Measurements from ENCODE around the gene HLA-DMB. TPM values are rescaled to one million over a fixed set of nuclear protein-coding genes. Genes with fewer than 3 reads are reported as not detected.

HLA-DMB gene
- total RNA-seq, 1 donor from 2014 or later, result not detected

DNA sequence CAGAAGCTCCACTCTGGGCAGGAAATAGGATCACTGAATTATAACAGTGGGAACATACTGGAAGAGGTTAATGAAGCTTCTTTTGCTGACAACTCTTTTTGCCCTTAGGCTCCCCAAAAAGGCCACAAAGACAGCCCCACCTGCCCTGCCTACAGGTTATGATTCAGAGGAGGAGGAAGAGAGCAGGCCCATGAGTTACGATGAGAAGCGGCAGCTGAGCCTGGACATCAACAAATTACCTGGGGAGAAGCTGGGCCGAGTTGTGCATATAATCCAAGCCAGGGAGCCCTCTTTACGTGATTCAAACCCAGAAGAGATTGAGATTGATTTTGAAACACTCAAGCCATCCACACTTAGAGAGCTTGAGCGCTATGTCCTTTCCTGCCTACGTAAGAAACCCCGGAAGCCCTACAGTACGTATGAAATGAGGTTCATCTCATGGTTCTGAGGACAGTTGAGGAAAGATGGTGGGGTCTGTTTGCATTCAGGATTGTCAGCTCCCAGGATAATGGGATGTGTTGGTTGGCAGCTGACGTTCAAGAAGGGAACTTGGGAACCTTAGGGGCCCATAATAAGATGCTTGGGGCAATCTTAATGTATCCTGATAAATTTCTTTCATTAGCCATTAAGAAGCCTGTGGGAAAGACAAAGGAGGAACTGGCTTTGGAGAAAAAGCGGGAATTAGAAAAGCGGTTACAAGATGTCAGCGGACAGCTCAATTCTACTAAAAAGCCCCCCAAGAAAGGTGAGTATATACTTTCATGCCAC lies 39.1 kb upstream of the HLA-DMB start:
- no peak overlapping the region for H3K27ac Mint-ChIP-seq (ENCODE audit: unreplicated experiment)

DNA sequence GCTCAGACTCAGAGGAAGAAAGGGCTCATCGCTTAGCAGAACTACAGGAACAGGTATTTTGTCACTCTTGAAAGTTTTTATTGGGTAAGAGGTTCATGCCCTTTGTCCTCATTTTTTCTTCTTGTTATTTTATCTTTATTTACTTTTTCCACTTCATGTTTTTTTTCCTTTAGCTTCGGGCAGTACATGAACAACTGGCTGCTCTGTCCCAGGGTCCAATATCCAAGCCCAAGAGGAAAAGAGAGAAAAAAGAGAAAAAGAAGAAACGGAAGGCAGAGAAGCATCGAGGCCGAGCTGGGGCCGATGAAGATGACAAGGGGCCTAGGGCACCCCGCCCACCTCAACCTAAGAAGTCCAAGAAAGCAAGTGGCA lies 37.1 kb upstream of the HLA-DMB start:
- no peak overlapping the region for H3K4me3 Mint-ChIP-seq (ENCODE audit: unreplicated experiment)

More for the DNA sequence above, 39.1 kb upstream of the HLA-DMB start:
- Mint-ChIP-seq H3K4me3 (ENCODE audit: unreplicated experiment) (no peak overlapping the region), H3K9me3 (ENCODE audit: unreplicated experiment) (no peaks in the 10 kb centered on the region), H3K27me3 (ENCODE audit: unreplicated experiment) (no peaks in the 10 kb centered on the region), H3K36me3 (ENCODE audit: unreplicated experiment) (peaks cover 65% of the 10 kb centered on the region), H3K4me1 (ENCODE audit: unreplicated experiment) (peaks cover 39% of the 10 kb centered on the region)
- TF ChIP-seq, protein P1, sequence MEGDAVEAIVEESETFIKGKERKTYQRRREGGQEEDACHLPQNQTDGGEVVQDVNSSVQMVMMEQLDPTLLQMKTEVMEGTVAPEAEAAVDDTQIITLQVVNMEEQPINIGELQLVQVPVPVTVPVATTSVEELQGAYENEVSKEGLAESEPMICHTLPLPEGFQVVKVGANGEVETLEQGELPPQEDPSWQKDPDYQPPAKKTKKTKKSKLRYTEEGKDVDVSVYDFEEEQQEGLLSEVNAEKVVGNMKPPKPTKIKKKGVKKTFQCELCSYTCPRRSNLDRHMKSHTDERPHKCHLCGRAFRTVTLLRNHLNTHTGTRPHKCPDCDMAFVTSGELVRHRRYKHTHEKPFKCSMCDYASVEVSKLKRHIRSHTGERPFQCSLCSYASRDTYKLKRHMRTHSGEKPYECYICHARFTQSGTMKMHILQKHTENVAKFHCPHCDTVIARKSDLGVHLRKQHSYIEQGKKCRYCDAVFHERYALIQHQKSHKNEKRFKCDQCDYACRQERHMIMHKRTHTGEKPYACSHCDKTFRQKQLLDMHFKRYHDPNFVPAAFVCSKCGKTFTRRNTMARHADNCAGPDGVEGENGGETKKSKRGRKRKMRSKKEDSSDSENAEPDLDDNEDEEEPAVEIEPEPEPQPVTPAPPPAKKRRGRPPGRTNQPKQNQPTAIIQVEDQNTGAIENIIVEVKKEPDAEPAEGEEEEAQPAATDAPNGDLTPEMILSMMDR (IDR thresholded peaks at IDR 0.05), result no peak
- DNase-seq (ENCODE audit: extremely low spot score, unreplicated experiment), result no peak

DNA sequence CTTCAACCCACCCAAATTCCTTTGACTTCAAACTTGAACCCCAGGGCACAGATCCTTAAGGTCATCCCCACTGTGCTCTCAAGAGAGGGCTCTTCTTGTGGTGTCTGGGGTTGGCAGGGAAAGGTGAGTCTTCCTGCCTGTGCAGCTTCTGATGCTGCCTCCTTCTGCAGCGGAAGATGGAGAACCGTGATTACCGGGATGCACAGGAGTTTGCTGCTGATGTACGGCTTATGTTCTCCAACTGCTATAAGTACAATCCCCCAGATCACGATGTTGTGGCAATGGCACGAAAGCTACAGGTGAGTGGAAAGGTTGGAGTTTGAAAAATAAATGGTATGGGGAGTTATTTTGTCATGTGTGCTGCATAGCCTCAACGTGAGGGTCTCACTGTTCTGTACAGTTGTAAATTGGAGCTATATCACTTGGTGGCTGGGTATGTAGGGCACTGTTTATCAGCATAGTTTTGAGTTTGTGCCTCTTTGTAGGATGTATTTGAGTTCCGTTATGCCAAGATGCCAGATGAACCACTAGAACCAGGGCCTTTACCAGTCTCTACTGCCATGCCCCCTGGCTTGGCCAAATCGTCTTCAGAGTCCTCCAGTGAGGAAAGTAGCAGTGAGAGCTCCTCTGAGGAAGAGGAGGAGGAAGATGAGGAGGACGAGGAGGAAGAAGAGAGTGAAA lies 36.6 kb upstream of the HLA-DMB start:
- H3K4me1 Mint-ChIP-seq (ENCODE audit: unreplicated experiment), result peaks cover 44% of the 10 kb centered on the region

More for the DNA sequence above, 37.1 kb upstream of the HLA-DMB start:
- Mint-ChIP-seq H3K36me3 (ENCODE audit: unreplicated experiment) (peaks cover 84% of the 10 kb centered on the region), H3K9me3 (ENCODE audit: unreplicated experiment) (no peaks in the 10 kb centered on the region), H3K27me3 (ENCODE audit: unreplicated experiment) (no peaks in the 10 kb centered on the region), H3K27ac (ENCODE audit: unreplicated experiment) (peak overlapping the region; percentile 28), H3K4me1 (ENCODE audit: unreplicated experiment) (peaks cover 44% of the 10 kb centered on the region)
- TF ChIP-seq, protein P1 (IDR thresholded peaks at IDR 0.05), result no peak
- DNase-seq (ENCODE audit: extremely low spot score, unreplicated experiment), result no peak

DNA sequence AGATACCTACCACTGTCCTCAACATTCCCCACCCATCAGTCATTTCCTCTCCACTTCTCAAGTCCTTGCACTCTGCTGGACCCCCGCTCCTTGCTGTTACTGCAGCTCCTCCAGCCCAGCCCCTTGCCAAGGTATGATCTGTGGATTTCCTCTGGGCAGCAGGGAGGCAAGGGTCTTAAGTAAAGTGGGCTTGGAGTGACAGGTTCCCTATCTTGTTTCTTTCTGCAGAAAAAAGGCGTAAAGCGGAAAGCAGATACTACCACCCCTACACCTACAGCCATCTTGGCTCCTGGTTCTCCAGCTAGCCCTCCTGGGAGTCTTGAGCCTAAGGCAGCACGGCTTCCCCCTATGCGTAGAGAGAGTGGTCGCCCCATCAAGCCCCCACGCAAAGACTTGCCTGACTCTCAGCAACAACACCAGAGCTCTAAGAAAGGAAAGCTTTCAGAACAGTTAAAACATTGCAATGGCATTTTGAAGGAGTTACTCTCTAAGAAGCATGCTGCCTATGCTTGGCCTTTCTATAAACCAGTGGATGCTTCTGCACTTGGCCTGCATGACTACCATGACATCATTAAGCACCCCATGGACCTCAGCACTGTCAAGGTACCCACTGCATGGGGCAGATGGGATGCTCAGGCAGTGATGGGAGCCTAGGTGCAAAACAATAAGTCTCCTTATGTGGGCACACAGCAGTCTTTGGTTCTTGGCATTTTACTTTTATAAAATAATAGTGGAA lies 35.7 kb upstream of the HLA-DMB start:
- TF ChIP-seq, protein P1 (IDR thresholded peaks at IDR 0.05), result no peak
- Mint-ChIP-seq H3K27me3 (ENCODE audit: unreplicated experiment) (no peaks in the 10 kb centered on the region), H3K4me1 (ENCODE audit: unreplicated experiment) (peaks cover 42% of the 10 kb centered on the region), H3K4me3 (ENCODE audit: unreplicated experiment) (peak overlapping the region; percentile 91), H3K9me3 (ENCODE audit: unreplicated experiment) (no peaks in the 10 kb centered on the region), H3K27ac (ENCODE audit: unreplicated experiment) (peak overlapping the region; percentile 31), H3K36me3 (ENCODE audit: unreplicated experiment) (peaks cover 86% of the 10 kb centered on the region)
- no peak for DNase-seq (ENCODE audit: extremely low spot score, unreplicated experiment)

More for the DNA sequence above, 36.6 kb upstream of the HLA-DMB start:
- Mint-ChIP-seq H3K36me3 (ENCODE audit: unreplicated experiment) (peaks cover 89% of the 10 kb centered on the region), H3K27me3 (ENCODE audit: unreplicated experiment) (no peaks in the 10 kb centered on the region), H3K4me3 (ENCODE audit: unreplicated experiment) (no peak overlapping the region), H3K27ac (ENCODE audit: unreplicated experiment) (peak overlapping the region; percentile 28), H3K9me3 (ENCODE audit: unreplicated experiment) (no peaks in the 10 kb centered on the region)
- TF ChIP-seq, protein P1 (IDR thresholded peaks at IDR 0.05), result no peak
- no peak for DNase-seq (ENCODE audit: extremely low spot score, unreplicated experiment)
